ENCODE measurements around the gene DAB2IP. TPM values are rescaled to one million over a fixed set of nuclear protein-coding genes. Genes with fewer than 3 reads are reported as not detected.
"Not testable (repeated sequence)": the region's sequence is repeated elsewhere in the genome, so short reads cannot be mapped to it uniquely, and the experiment has no call there.

Gene DAB2IP
- total RNA-seq, 1 donor from 2014 or later, result not detected

GRCh38 chr9:121741228-121741918 is 89.9 kb downstream of the DAB2IP start:
- intact Hi-C loops (cut with micrococcal nuclease), result no loop called here

- intact Hi-C loops (cut with micrococcal nuclease), result not testable (repeated sequence)
Observed at GRCh38 chr9:121741919-121742283, 90.5 kb downstream of the DAB2IP start.

GRCh38 chr9:121742923-121743322 is 91.5 kb downstream of the DAB2IP start:
- intact Hi-C loops (cut with micrococcal nuclease), result no loop called here

- intact Hi-C loops (cut with micrococcal nuclease), result loop anchor here (1.0 kb wide), 1 partner anchor 249 kb away; no protein-coding TSS in a partner anchor
Observed at GRCh38 chr9:121743441-121744001, 92.1 kb downstream of the DAB2IP start.

- intact Hi-C loops (cut with micrococcal nuclease), result loop anchor here (1.0 kb wide), 1 partner anchor 248 kb away; no protein-coding TSS in a partner anchor
Observed at GRCh38 chr9:121744002-121744686, 92.7 kb downstream of the DAB2IP start.

- intact Hi-C loops (cut with micrococcal nuclease), result loop anchor here (1.0 kb wide), 1 partner anchor 247 kb away; no protein-coding TSS in a partner anchor
Observed at GRCh38 chr9:121744687-121745395, 93.4 kb downstream of the DAB2IP start.

GRCh38 chr9:121745396-121745695 is 93.9 kb downstream of the DAB2IP start:
- intact Hi-C loops (cut with micrococcal nuclease), result no loop called here

- intact Hi-C loops (cut with micrococcal nuclease), result no loop called here
Observed at GRCh38 chr9:121746411-121746810, 95.0 kb downstream of the DAB2IP start.

- intact Hi-C loops (cut with micrococcal nuclease), result no loop called here
Observed at GRCh38 chr9:121746866-121747265, 95.4 kb downstream of the DAB2IP start.

GRCh38 chr9:121748074-121748473 is 96.6 kb downstream of the DAB2IP start:
- intact Hi-C loops (cut with micrococcal nuclease), result no loop called here

- intact Hi-C loops (cut with micrococcal nuclease), result no loop called here
Observed at GRCh38 chr9:121748727-121749423, 97.4 kb downstream of the DAB2IP start.

GRCh38 chr9:121749614-121750013 is 98.2 kb downstream of the DAB2IP start:
- intact Hi-C loops (cut with micrococcal nuclease), result no loop called here

- intact Hi-C loops (cut with micrococcal nuclease), result no loop called here
Observed at GRCh38 chr9:121750259-121750714, 98.9 kb downstream of the DAB2IP start.

GRCh38 chr9:121750715-121751623 is 99.5 kb downstream of the DAB2IP start:
- intact Hi-C loops (cut with micrococcal nuclease), result no loop called here

- intact Hi-C loops (cut with micrococcal nuclease), result no loop called here
Observed at GRCh38 chr9:121751686-121752445, 100.4 kb downstream of the DAB2IP start.

- intact Hi-C loops (cut with micrococcal nuclease), result no loop called here
Observed at GRCh38 chr9:121752929-121753328, 101.5 kb downstream of the DAB2IP start.

- intact Hi-C loops (cut with micrococcal nuclease), result no loop called here
Observed at GRCh38 chr9:121753802-121754654, 102.6 kb downstream of the DAB2IP start.

- intact Hi-C loops (cut with micrococcal nuclease), result no loop called here
Observed at GRCh38 chr9:121754655-121755436, 103.4 kb downstream of the DAB2IP start.
